IgD-negative memory B cell (primary cell): ENCODE data around the gene TFEC. TPM values are rescaled to one million over a fixed set of nuclear protein-coding genes. Genes with fewer than 3 reads are reported as not detected.
"Not testable (repeated sequence)": the region's sequence is repeated elsewhere in the genome, so short reads cannot be mapped to it uniquely, and the experiment has no call there.

ENCODE experiments used
- H3K27ac Mint-ChIP-seq, 3 donors: one replicate each; pipeline ENCODE4 v1.8.0; 2020 to 2022; ENCODE audit warnings: mild to moderate bottlenecking in 3 of 3, mixed read lengths in 3 of 3, moderate library complexity in 1 of 3
- H3K27me3 Mint-ChIP-seq: one replicate; pipeline ENCODE4 v1.8.0; 2021; ENCODE audit warnings: mixed read lengths
- H3K36me3 Mint-ChIP-seq: one replicate; pipeline ENCODE4 v1.8.0; 2020; ENCODE audit warnings: mild to moderate bottlenecking, mixed read lengths
- H3K4me1 Mint-ChIP-seq, 3 donors: one replicate each; pipeline ENCODE4 v1.8.0; 2020 to 2022; ENCODE audit warnings: mixed read lengths in 3 of 3, mild to moderate bottlenecking in 1 of 3
- H3K4me3 Mint-ChIP-seq, 4 donors: one replicate each; pipeline ENCODE4 v1.8.0; 2020 to 2022; ENCODE audit warnings: mild to moderate bottlenecking in 4 of 4, mixed read lengths in 4 of 4, moderate library complexity in 3 of 4
- H3K9me3 Mint-ChIP-seq, 3 donors: one replicate each; pipeline ENCODE4 v1.8.0; 2020 to 2021; ENCODE audit warnings: mixed read lengths in 3 of 3, mild to moderate bottlenecking in 1 of 3
- polyA plus RNA-seq: library from polyadenylated mRNA; unstranded; fragments of 300-500 nt; fragmentation: Illumina TruSeq; gene quantifications from one replicate; pipeline ENCODE4 v1.2.3, GENCODE V29; 2021

Gene TFEC, protein sequence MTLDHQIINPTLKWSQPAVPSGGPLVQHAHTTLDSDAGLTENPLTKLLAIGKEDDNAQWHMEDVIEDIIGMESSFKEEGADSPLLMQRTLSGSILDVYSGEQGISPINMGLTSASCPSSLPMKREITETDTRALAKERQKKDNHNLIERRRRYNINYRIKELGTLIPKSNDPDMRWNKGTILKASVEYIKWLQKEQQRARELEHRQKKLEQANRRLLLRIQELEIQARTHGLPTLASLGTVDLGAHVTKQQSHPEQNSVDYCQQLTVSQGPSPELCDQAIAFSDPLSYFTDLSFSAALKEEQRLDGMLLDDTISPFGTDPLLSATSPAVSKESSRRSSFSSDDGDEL
- 14.7 TPM for polyA plus RNA-seq

DNA sequence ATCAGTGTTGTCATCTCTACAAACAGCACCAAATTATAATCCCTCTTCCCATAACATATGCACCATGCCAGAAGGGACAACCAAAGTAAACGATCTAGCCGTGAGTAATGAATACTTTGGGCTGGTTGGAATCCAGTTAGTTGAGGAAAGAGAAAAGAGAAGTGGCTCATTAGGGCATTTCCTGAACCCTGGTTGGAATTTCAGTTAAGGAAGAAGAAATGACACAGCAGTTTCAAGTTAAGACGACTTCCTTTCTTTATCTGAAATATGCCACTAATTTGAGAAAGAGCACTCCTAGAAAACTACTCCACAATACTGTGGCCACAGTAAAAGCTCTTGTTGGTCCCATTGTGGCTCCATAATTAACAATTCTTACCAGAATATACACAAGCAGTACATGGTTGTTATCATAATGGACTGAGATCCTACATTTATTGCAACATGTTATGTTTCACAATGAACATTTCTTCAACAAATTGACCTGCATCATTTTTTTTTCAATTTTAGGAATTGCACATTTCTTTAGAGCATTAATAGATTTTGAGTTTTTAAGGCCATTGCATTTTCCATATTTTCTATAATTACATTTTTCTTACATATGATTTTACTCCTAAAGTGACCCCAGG is at the start of gene TFEC:
Gene TFEC, minus strand, starts transcription at position 113 of the 626 bp plus-strand sequence. CDS start 46,322 bp downstream, outside the sequence.
- H3K27ac Mint-ChIP-seq: no peak within 1 kb of the TSS
- H3K36me3 Mint-ChIP-seq: no peaks in the 10 kb centered on the region
- no peaks in the 10 kb centered on the region for H3K27me3 Mint-ChIP-seq
- H3K4me1 Mint-ChIP-seq: peaks cover 7 to 19% (median 13%) of the 10 kb centered on the region in 3 donors
- H3K9me3 Mint-ChIP-seq: no peaks in the 10 kb centered on the region
- H3K4me3 Mint-ChIP-seq: no peak within 1 kb of the TSS

DNA sequence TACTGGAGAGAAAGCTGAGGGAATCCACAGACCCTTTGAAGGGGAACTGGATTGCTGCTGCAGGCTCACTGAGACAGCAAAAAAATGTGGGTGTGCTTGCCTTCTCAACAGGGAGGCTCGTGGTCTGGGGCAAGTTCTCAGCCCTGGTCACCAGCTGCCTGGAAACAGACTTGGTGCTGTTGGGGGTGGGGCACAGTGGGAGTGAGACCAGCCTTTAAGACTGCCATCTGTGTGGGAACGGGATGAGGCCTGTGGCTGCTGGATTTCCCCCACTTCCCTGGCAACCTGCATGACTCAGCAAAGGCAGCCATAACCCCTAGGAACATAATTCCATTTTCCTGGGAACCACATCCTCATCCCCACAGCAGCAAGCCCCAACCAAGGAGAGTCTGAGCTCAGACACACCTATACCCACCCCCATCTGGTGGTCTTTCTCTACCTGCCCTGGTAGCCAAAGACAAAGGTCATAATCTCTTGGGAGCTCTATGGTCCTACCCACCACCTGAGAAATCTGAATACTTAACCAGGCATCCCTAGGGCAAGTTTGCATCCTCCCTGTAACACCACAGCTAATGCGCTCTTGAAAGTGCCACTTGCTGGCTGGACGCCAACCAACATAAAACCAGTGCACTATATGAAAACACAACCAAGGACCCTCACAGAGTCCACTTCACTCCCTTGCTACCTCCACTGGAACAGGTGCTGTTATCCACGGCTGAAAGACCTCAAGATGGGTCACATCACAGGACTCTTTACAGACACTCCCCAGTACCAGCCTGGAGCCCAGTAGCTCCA is 45.0 kb upstream of the TFEC start:
- no peak overlapping the region for H3K4me3 Mint-ChIP-seq
- peaks cover 0 to 2% (median 2%) of the 10 kb centered on the region in 3 donors for H3K4me1 Mint-ChIP-seq
- H3K27ac Mint-ChIP-seq: no peak overlapping the region
- H3K9me3 Mint-ChIP-seq: peaks cover 9 to 19% (median 10%) of the 10 kb centered on the region in 3 donors
- no peaks in the 10 kb centered on the region for H3K27me3 Mint-ChIP-seq
- peaks cover 3% of the 10 kb centered on the region for H3K36me3 Mint-ChIP-seq

DNA sequence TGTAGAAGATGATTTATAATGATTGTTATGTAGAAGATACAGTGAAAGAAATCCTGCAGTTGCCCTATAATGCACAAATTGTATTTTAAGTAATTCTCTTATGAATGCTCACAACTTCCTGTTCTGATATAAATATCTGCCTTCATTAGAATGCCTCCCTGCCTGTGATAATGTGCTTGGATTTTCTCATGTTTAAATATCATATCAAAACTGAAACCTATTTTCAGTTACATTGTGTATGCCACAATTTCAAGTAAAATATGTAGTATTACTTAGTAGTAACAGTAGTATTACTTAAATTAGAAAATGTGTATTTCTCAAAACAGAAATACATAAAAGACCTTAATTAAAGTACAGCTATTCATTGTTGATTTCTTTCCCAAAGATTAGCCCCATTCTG is 41.1 kb upstream of the TFEC start:
- Mint-ChIP-seq H3K27me3 (no peaks in the 10 kb centered on the region), H3K4me1 (peaks cover 0 to 4% (median 2%) of the 10 kb centered on the region in 3 donors), H3K27ac (no peak overlapping the region), H3K36me3 (no peaks in the 10 kb centered on the region), H3K4me3 (no peak overlapping the region), H3K9me3 (peaks cover 0 to 2% (median 1%) of the 10 kb centered on the region in 3 donors)

DNA sequence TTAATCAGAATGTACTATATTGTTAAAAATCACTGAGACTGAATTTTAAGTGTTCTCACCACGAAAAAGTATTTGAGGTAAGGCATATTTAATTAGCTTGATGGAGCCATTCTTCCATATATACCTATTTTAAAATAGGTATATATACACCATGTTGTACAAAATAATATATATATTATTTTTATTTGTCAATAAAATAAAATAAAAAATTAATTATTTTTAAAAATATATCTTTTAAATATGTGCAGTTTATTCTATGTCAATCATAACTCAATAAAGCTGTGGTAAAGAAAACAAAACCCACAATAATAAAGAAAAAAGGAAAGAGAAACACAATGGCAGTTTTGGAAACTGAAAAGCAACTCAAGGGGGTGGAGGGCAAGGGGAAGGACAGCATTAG is 33.6 kb upstream of the TFEC start:
- Mint-ChIP-seq H3K36me3 (no peaks in the 10 kb centered on the region), H3K9me3 (no peaks in the 10 kb centered on the region), H3K4me1 (peaks cover 0 to 4% (median 0%) of the 10 kb centered on the region in 3 donors)

DNA sequence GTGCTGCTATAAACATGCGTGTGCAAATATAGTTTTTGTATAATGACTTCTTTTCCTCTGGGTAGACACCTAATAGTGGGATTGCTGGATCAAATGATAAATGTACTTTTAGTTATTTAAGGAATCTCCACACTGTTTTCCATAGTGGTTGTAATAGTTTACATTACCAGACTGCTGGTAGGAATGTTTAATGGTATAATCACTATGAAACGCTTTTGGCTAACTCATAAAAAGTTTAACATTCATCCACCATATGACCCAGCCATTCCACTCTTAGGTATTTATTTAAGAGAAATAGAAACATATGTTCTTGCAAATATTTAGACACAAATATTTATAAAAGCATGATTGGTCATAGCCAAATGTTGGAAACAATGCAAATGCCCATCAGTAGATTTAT is 32.1 kb upstream of the TFEC start:
- Mint-ChIP-seq H3K4me3 (no peak overlapping the region), H3K9me3 (no peaks in the 10 kb centered on the region), H3K27ac (no peak overlapping the region), H3K4me1 (no peaks in the 10 kb centered on the region), H3K36me3 (no peaks in the 10 kb centered on the region), H3K27me3 (no peaks in the 10 kb centered on the region)

More for the DNA sequence above, 33.6 kb upstream of the TFEC start:
- no peaks in the 10 kb centered on the region for H3K27me3 Mint-ChIP-seq
- H3K4me3 Mint-ChIP-seq: no peak overlapping the region
- no peak overlapping the region for H3K27ac Mint-ChIP-seq

DNA sequence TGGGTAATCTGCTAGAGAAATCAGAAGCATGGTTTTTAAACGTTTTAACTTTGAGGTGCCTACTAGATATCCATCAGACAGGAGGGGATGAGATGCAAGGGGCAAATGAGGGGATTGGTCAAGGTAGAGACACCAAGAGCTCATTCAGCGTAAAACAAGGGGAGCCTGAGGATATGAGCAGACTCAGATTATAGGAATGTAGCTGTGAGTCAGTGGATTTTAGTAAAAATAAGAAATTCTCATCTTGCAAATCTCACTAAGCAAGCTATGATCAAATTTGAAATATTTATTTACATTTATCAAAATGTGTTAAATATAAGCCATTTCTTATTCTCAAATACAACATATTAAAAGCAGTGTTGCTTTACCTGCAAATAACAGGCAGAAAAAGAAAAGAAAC is 21.4 kb upstream of the TFEC start:
- H3K4me3 Mint-ChIP-seq: no peak overlapping the region
- no peak overlapping the region for H3K27ac Mint-ChIP-seq
- no peaks in the 10 kb centered on the region for H3K4me1 Mint-ChIP-seq
- H3K9me3 Mint-ChIP-seq: peaks cover 0 to 12% (median 0%) of the 10 kb centered on the region in 3 donors
- peaks cover 1% of the 10 kb centered on the region for H3K27me3 Mint-ChIP-seq
- no peaks in the 10 kb centered on the region for H3K36me3 Mint-ChIP-seq

DNA sequence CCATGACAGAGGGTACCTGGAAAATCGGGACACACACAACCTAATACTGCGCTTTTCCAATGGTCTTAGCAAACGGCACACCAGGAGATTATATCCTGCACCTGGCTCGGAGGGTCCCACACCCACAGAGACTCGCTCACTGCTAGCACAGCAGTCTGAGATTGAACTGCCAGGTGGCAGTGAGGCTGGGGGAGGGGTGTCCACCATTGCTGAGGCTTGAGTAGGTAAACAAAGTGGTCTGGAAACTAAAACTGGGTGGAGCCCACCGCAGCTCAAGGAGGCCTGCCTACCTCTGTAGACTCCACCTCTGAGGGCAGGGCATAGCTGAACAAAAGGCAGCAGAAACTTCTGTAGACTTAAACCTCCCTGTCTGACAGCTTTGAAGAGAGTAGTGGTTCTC is 16.7 kb upstream of the TFEC start:
- H3K9me3 Mint-ChIP-seq: peaks cover 0 to 12% (median 2%) of the 10 kb centered on the region in 3 donors
- not testable (repeated sequence) for H3K4me3 Mint-ChIP-seq, H3K27ac Mint-ChIP-seq, H3K4me1 Mint-ChIP-seq, H3K27me3 Mint-ChIP-seq, H3K36me3 Mint-ChIP-seq

DNA sequence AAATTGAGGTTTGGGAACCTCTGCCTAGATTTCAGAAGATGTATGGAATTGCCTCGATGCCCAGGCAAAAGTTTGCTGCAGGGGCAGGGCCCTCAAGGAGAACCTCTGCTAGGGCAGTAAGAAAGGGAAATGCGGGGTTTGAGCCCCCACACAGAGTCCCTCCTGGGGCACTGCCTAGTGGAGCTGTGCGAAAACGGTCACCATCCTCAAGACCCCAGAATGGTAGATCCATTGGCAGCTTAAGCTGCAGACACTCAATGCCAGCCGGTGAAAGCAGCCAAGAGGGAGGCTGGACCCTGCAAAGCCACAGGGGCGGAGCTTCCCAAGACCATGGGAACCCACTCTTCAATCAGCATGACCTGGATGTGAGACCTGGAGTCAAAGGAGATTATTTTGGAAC is 15.0 kb upstream of the TFEC start:
- Mint-ChIP-seq H3K9me3 (peaks cover 0 to 12% (median 2%) of the 10 kb centered on the region in 3 donors), H3K36me3 (peaks cover 4% of the 10 kb centered on the region), H3K27me3 (peaks cover 3% of the 10 kb centered on the region), H3K27ac (no peak overlapping the region), H3K4me1 (peaks cover 6 to 10% (median 7%) of the 10 kb centered on the region in 3 donors), H3K4me3 (no peak overlapping the region)

DNA sequence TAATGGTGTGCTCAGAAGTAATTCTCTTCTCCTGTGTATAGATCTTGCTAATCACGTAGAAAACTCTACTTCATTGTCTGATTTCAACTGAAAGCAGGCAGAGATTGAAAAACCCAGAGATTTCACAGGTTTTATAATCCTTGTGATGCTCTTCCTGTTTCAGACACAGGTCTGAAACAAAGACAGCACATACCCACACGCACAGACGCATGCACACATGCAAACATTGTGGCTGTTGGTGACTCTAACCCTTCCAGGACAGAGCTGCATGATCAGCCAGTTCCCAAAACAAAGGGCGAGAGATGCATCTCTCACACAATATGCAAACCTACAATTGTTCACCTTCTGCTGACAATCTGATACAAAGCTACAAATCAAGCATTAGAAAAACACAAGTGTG is 11.1 kb upstream of the TFEC start:
- H3K27ac Mint-ChIP-seq: no peak overlapping the region
- H3K36me3 Mint-ChIP-seq: peaks cover 4% of the 10 kb centered on the region
- peaks cover 0 to 2% (median 0%) of the 10 kb centered on the region in 3 donors for H3K9me3 Mint-ChIP-seq
- no peak overlapping the region for H3K4me3 Mint-ChIP-seq
- peaks cover 6 to 10% (median 10%) of the 10 kb centered on the region in 3 donors for H3K4me1 Mint-ChIP-seq
- H3K27me3 Mint-ChIP-seq: peaks cover 2% of the 10 kb centered on the region

DNA sequence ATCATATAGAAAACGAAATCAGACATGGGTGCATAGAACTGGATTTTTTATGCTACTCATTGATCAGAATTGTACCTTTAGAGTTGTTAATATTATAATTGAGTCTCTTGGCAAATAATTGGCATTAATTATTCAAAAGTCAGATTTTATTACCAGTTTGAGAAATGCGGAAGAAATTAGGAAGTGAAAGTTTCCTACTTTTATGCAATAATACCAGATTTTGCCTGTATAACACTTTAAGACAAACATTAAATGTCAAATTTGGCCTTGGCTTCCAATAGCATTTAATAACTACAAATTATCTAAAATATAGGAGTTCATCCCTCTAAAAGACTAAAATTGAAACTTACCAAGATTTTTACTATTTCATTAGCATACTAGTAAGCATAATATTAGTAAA is 6.8 kb upstream of the TFEC start:
- Mint-ChIP-seq H3K4me3 (no peak overlapping the region), H3K4me1 (peaks cover 6 to 8% (median 7%) of the 10 kb centered on the region in 3 donors), H3K27me3 (no peaks in the 10 kb centered on the region), H3K9me3 (no peaks in the 10 kb centered on the region), H3K36me3 (no peaks in the 10 kb centered on the region), H3K27ac (no peak overlapping the region)

DNA sequence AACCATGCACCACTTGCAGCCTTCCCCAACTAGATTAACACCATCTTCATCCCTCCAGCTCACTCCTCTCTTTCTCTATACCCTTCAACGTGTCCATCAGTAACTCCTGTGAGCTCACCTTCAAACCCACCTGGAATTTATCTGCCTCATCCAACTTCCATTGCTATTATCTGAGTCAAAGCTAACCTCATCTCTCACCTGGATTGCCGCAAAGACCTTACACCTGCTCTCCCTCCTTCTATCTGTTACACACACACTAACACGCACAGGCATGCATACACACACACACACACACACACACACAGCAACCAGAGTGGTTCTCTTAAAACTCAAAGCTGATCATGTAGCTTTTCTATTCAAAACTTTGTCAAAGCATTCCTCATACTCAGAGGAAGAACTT is 3.8 kb upstream of the TFEC start:
- no peaks in the 10 kb centered on the region for H3K27me3 Mint-ChIP-seq
- H3K4me1 Mint-ChIP-seq: peaks cover 4 to 7% (median 5%) of the 10 kb centered on the region in 3 donors
- H3K27ac Mint-ChIP-seq: no peak overlapping the region
- no peak overlapping the region for H3K4me3 Mint-ChIP-seq
- no peaks in the 10 kb centered on the region for H3K9me3 Mint-ChIP-seq
- H3K36me3 Mint-ChIP-seq: no peaks in the 10 kb centered on the region

DNA sequence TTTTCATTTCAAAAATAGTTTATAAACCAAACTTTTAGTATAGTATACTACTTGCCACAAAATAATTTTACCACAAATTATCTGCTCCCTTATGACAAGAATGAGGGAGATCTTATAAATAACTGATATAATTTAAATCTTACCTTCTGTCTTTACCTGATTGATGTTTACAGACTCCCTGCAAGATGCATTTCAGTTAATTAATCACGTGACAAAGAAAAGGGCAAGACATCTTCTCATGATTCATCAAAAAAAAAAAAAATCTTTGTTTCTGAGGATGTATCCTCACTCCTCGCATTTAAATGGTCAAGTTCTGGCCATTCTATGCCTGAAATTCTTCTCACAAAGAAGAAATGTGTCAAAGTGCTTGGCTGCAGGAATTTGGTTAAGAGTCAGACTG is 2.3 kb upstream of the TFEC start:
- no peak overlapping the region for H3K27ac Mint-ChIP-seq

DNA sequence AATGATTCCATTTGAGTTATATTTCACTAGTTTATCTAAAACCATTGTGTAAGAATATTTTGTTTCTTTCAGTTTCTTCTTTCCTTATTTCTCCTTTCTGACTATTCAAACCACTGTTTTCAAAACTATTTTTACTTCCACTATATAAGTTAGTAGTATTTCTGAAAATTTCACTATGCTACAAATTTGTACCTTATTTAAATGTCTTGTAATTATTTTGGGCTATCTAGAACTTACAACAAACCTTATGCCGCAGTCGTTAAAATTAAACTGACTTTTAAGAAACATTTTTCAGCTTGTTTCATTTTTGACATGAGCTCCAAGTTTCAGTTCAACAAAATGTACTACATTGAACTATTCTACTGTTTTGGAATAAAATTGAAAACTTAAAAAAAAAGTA is 1.8 kb downstream of the TFEC start:
- Mint-ChIP-seq H3K27ac (no peak overlapping the region), H3K9me3 (no peaks in the 10 kb centered on the region), H3K4me3 (peak overlapping the region in 3 of 4 donors; percentile 54 to 73 (median 65))

More for the DNA sequence above, 2.3 kb upstream of the TFEC start:
- no peaks in the 10 kb centered on the region for H3K9me3 Mint-ChIP-seq
- no peaks in the 10 kb centered on the region for H3K27me3 Mint-ChIP-seq
- H3K36me3 Mint-ChIP-seq: no peaks in the 10 kb centered on the region
- peaks cover 7 to 16% (median 12%) of the 10 kb centered on the region in 3 donors for H3K4me1 Mint-ChIP-seq
- no peak overlapping the region for H3K4me3 Mint-ChIP-seq

DNA sequence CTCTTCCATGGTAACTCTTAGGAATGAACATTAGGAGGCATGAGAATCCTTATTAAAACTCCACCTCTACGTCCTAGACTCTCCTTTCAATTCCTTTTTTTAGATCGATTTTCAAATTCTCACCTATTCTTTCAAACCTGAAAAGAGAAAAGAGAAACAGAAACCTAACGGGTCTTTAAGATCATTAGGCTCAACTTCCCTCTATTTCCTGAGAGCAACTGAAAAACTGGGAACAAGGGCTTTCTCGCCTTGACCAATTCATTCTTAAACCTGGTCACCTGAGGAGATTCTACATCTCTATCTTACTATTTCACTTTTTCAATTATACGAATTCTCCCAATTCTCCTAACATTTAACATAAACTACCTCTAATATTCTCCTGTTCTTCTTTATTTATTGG is 2.8 kb downstream of the TFEC start:
- peaks cover 7 to 19% (median 15%) of the 10 kb centered on the region in 3 donors for H3K4me1 Mint-ChIP-seq

More for the DNA sequence above, 1.8 kb downstream of the TFEC start:
- H3K36me3 Mint-ChIP-seq: no peaks in the 10 kb centered on the region
- peaks cover 7 to 19% (median 15%) of the 10 kb centered on the region in 3 donors for H3K4me1 Mint-ChIP-seq
- no peaks in the 10 kb centered on the region for H3K27me3 Mint-ChIP-seq

More for the DNA sequence above, 2.8 kb downstream of the TFEC start:
- no peaks in the 10 kb centered on the region for H3K27me3 Mint-ChIP-seq
- H3K27ac Mint-ChIP-seq: no peak overlapping the region
- no peaks in the 10 kb centered on the region for H3K36me3 Mint-ChIP-seq
- no peaks in the 10 kb centered on the region for H3K9me3 Mint-ChIP-seq
- H3K4me3 Mint-ChIP-seq: peak overlapping the region in 1 of 4 donors; percentile 13
